LNCaP clone FGC (cell line): Measurements from ENCODE around the gene GPC6.

ENCODE experiments used
- DNase-seq: peaks from one replicate; pipeline ENCODE4 v3.0.0-alpha.2; 2011; ENCODE audit warnings: low read depth
- H3K4me3 ChIP-seq: 2 replicates; pipeline ENCODE4 v1.5.1; 2011; ENCODE audit warnings: mild to moderate bottlenecking, low read depth, low read length, control low read depth
- CTCF ChIP-seq: IDR thresholded peaks from 2 replicates; pipeline ENCODE4 v1.5.1; 2012; ENCODE audit warnings: mild to moderate bottlenecking; ENCODE audit not compliant: control insufficient read depth, insufficient read depth; ENCODE audit errors: extremely low read depth

Gene GPC6

GRCh38 chr13:94090773-94091480 is 864.3 kb downstream of the GPC6 start:
- no peak overlapping the region for H3K4me3 ChIP-seq
- TF ChIP-seq CTCF = no peak
- DNase-seq = no peak

GRCh38 chr13:94093652-94094315 is 867.2 kb downstream of the GPC6 start:
- TF ChIP-seq CTCF = no peak
- H3K4me3 ChIP-seq = no peak overlapping the region
- no peak for DNase-seq

- no peak for DNase-seq
- no peak overlapping the region for H3K4me3 ChIP-seq
- TF ChIP-seq CTCF = no peak
Measured at GRCh38 chr13:94109715-94110374, 883.2 kb downstream of the GPC6 start.

GRCh38 chr13:94112227-94112626 is 885.6 kb downstream of the GPC6 start:
- no peak for TF ChIP-seq CTCF
- DNase-seq = no peak
- H3K4me3 ChIP-seq = no peak overlapping the region

- no peak overlapping the region for H3K4me3 ChIP-seq
- DNase-seq = no peak
- no peak for TF ChIP-seq CTCF
Measured at GRCh38 chr13:94112731-94113130, 886.1 kb downstream of the GPC6 start.

- no peak overlapping the region for H3K4me3 ChIP-seq
- TF ChIP-seq CTCF = no peak
- no peak for DNase-seq
Measured at GRCh38 chr13:94113245-94113644, 886.6 kb downstream of the GPC6 start.
